ENCODE results near the gene RAD51B. TPM values are rescaled to one million over a fixed set of nuclear protein-coding genes. Genes with fewer than 3 reads are reported as not detected.

The RAD51B gene
- total RNA-seq, 1 experiment from 2014 or later, result 29.9 TPM

- Histone ChIP-seq H3F3A (ENCODE audit: insufficient read depth, low read depth) (no peaks in the 10 kb centered on the region; the same call in 1 of the 2 replicates), H3K4me2 (no peak overlapping the region), H3K4me1 (replicated peaks; ENCODE audit: insufficient read depth) (no peaks in the 10 kb centered on the region), H3K9me3 (ENCODE audit: insufficient read depth, low read depth) (no peaks in the 10 kb centered on the region), H3K36me3 (ENCODE audit: low read depth) (peaks cover 10% of the 10 kb centered on the region; the same call in 1 of the 2 replicates), H3K4me3 (no peak overlapping the region), H3K27me3 (ENCODE audit: insufficient read depth, low read depth) (no peaks in the 10 kb centered on the region), H2AFZ (no peak overlapping the region), H4K20me1 (ENCODE audit: insufficient read depth) (no peaks in the 10 kb centered on the region), H3K9me2 (ENCODE audit: insufficient read depth) (no peaks in the 10 kb centered on the region), H3K79me2 (ENCODE audit: low read depth) (no peaks in the 10 kb centered on the region), H3K27ac (no peak overlapping the region)
- ChIA-PET POLR2A (ENCODE audit: unreplicated experiment) (no interaction called here), CTCF (no interaction called here)
- DNase-seq, result no peak
- BruUV-seq (replicated peaks), result no TSS peak
- intact Hi-C loops (cut with micrococcal nuclease; ENCODE audit: unreplicated experiment), result no loop called here
- TF ChIP-seq EZH2 (IDR thresholded peaks at IDR 0.05; ENCODE audit: low read depth) (no peak), CTCF (conservative IDR thresholded peaks at IDR 0.05) (no peak)
Observed at GRCh38 chr14:67785270-67786109, 34.1 kb upstream of the RAD51B start.

GRCh38 chr14:67787673-67788072, 31.9 kb upstream of the RAD51B start:
- no peaks in the 10 kb centered on the region for H3K9me2 ChIP-seq (ENCODE audit: insufficient read depth)
- no peaks in the 10 kb centered on the region for H3K9me3 ChIP-seq (ENCODE audit: insufficient read depth, low read depth)
- no peaks in the 10 kb centered on the region for H3K27me3 ChIP-seq (ENCODE audit: insufficient read depth, low read depth)
- no peak overlapping the region for H3K27ac ChIP-seq
- H3K4me3 ChIP-seq, result no peak overlapping the region
- no peak overlapping the region for H3K4me2 ChIP-seq
- no peak overlapping the region for H2AFZ ChIP-seq
- DNase-seq, result no peak
- POLR2A ChIA-PET (ENCODE audit: unreplicated experiment), result interaction anchor here (0.6 kb wide), 1 partner anchor 173 kb away, joined by 12 read pairs; no protein-coding TSS in a partner anchor
- no peaks in the 10 kb centered on the region for H3F3A ChIP-seq (ENCODE audit: insufficient read depth, low read depth)
- no peaks in the 10 kb centered on the region for H3K79me2 ChIP-seq (ENCODE audit: low read depth)
- TF ChIP-seq CTCF (conservative IDR thresholded peaks at IDR 0.05), result no peak
- intact Hi-C loops (cut with micrococcal nuclease; ENCODE audit: unreplicated experiment), result no loop called here
- H3K36me3 ChIP-seq (ENCODE audit: low read depth), result no peaks in the 10 kb centered on the region
- CTCF ChIA-PET, result no interaction called here
- no peaks in the 10 kb centered on the region for H4K20me1 ChIP-seq (ENCODE audit: insufficient read depth)
- no peaks in the 10 kb centered on the region for H3K4me1 ChIP-seq (replicated peaks; ENCODE audit: insufficient read depth)
- BruUV-seq (replicated peaks), result no TSS peak

- Histone ChIP-seq H3K9me3 (ENCODE audit: insufficient read depth, low read depth) (no peaks in the 10 kb centered on the region), H3K4me1 (replicated peaks; ENCODE audit: insufficient read depth) (no peaks in the 10 kb centered on the region), H4K20me1 (ENCODE audit: insufficient read depth) (no peaks in the 10 kb centered on the region), H3K27me3 (ENCODE audit: insufficient read depth, low read depth) (no peaks in the 10 kb centered on the region), H3F3A (ENCODE audit: insufficient read depth, low read depth) (no peaks in the 10 kb centered on the region), H3K9me2 (ENCODE audit: insufficient read depth) (no peaks in the 10 kb centered on the region), H3K4me3 (no peak overlapping the region), H3K4me2 (no peak overlapping the region), H3K36me3 (ENCODE audit: low read depth) (no peaks in the 10 kb centered on the region), H2AFZ (no peak overlapping the region), H3K79me2 (ENCODE audit: low read depth) (no peaks in the 10 kb centered on the region), H3K27ac (no peak overlapping the region)
- ChIA-PET CTCF (no interaction called here), POLR2A (ENCODE audit: unreplicated experiment) (no interaction called here)
- TF ChIP-seq CTCF (conservative IDR thresholded peaks at IDR 0.05) (no peak), EZH2 (IDR thresholded peaks at IDR 0.05; ENCODE audit: low read depth) (no peak)
- no TSS peak for BruUV-seq (replicated peaks)
- intact Hi-C loops (cut with micrococcal nuclease; ENCODE audit: unreplicated experiment), result no loop called here
- no peak for DNase-seq
Observed at GRCh38 chr14:67798731-67799130, 20.8 kb upstream of the RAD51B start.
